Esophagus muscularis mucosa (tissue), 4 donors: ENCODE measurements around the gene B9D2. TPM values are rescaled to one million over a fixed set of nuclear protein-coding genes. Genes with fewer than 3 reads are reported as not detected.
A peak's percentile ranks its signal among the peaks of the same experiment; 100 is the strongest.

Experiments
- DNase-seq: peaks from one replicate; pipeline ENCODE4 v3.0.0-alpha.2; 2017; ENCODE audit errors: extremely low spot score
- H3K27ac ChIP-seq, 4 donors: fragments of 200-600 bp; sonication (generic); replicated peaks in 1 of 4; 1 replicate in 3 of 4; 2 replicates in 1 of 4; pipeline ENCODE4 v1.5.1; 2016 to 2019; ENCODE audit warnings: mild to moderate bottlenecking in 1 of 4
- H3K27me3 ChIP-seq, 4 donors: fragments of 200-600 bp; sonication (generic); one replicate each; pipeline versions ENCODE4 v1.5.1 to v1.6.0; 2016 to 2019
- H3K36me3 ChIP-seq, 4 donors: fragments of 200-600 bp; sonication (generic); one replicate each; pipeline ENCODE4 v1.5.1; 2016 to 2019
- H3K4me1 ChIP-seq, 4 donors: fragments of 200-600 bp; sonication (generic); one replicate each; pipeline ENCODE4 v1.5.1; 2016 to 2019
- H3K4me3 ChIP-seq, 4 donors: fragments of 200-600 bp; sonication (generic); 1 replicate in 2 of 4; 2 replicates in 2 of 4; pipeline ENCODE4 v1.5.1; 2016 to 2019; ENCODE audit warnings: mild to moderate bottlenecking in 4 of 4, moderate library complexity in 1 of 4
- H3K9me3 ChIP-seq, 4 donors: fragments of 200-600 bp; sonication (generic); 1 replicate in 3 of 4; 2 replicates in 1 of 4; pipeline ENCODE4 v1.5.1; 2016 to 2019
- EP300 ChIP-seq: sonication (generic); formaldehyde crosslinking; IDR thresholded peaks from one replicate; pipeline ENCODE4 v1.6.1; 2017; ENCODE audit warnings: antibody characterized with exemption
- POLR2A ChIP-seq: fragments of 450-650 bp; IDR thresholded peaks from one replicate; pipeline ENCODE4 v1.6.1; 2017; ENCODE audit warnings: antibody characterized with exemption, moderate library complexity, mild to moderate bottlenecking, low read depth
- POLR2AphosphoS5 ChIP-seq, 2 donors: sonication (generic); formaldehyde crosslinking; IDR thresholded peaks; one replicate each; pipeline ENCODE4 v1.6.1; 2017; ENCODE audit warnings: antibody characterized with exemption in 2 of 2
- WGBS: methylation state at CpG from one replicate; pipeline ENCODE4 v1.1.5; 2018; 5-methylcytosine and 5-hydroxymethylcytosine counted together
- intact Hi-C: fragments of 100-400 bp; cut with DNase I; formaldehyde crosslinking; loops from one replicate; pipeline ENCODE4 v1.15.1; 2023
- total RNA-seq, 4 donors: library from RNA; depleted of rRNA; stranded (reverse); fragments of >200 nt; gene quantifications; one replicate each; pipeline versions ENCODE4 v1.1.0 to v1.2.1, GENCODE V29; 2016
- TF ChIP-seq, protein P1 (sequence below), 3 experiments: fragments of 200-600 bp in 2 of 3; fragments of 450-650 bp in 1 of 3; sonication (generic) in 2 of 3; IDR thresholded peaks; one replicate each; pipeline ENCODE4 v1.5.1; 2017 to 2019; ENCODE audit warnings: antibody characterized with exemption in 3 of 3, mild to moderate bottlenecking in 2 of 3, moderate library complexity in 1 of 3

B9D2 gene
- total RNA-seq, 4 donors from 2014 or later: 4.9 to 9.3 (median 6.9) TPM

- Histone ChIP-seq H3K27me3 (peaks cover 0 to 6% (median 0%) of the 10 kb centered on the region in 4 donors), H3K36me3 (no peaks in the 10 kb centered on the region), H3K27ac (peak overlapping the region; percentile 87 to 95 (median 93)), H3K9me3 (no peaks in the 10 kb centered on the region), H3K4me1 (peaks cover 20 to 55% (median 51%) of the 10 kb centered on the region in 4 donors), H3K4me3 (peak overlapping the region; percentile 80 to 90 (median 88))
- DNase-seq: no peak
- WGBS: 85% methylated on average over 8 of the region's 23 CpGs
- TF ChIP-seq POLR2A (no peak), EP300 (no peak), POLR2AphosphoS5 (IDR thresholded peaks at IDR 0.05) (no peak)
- TF ChIP-seq, protein P1, sequence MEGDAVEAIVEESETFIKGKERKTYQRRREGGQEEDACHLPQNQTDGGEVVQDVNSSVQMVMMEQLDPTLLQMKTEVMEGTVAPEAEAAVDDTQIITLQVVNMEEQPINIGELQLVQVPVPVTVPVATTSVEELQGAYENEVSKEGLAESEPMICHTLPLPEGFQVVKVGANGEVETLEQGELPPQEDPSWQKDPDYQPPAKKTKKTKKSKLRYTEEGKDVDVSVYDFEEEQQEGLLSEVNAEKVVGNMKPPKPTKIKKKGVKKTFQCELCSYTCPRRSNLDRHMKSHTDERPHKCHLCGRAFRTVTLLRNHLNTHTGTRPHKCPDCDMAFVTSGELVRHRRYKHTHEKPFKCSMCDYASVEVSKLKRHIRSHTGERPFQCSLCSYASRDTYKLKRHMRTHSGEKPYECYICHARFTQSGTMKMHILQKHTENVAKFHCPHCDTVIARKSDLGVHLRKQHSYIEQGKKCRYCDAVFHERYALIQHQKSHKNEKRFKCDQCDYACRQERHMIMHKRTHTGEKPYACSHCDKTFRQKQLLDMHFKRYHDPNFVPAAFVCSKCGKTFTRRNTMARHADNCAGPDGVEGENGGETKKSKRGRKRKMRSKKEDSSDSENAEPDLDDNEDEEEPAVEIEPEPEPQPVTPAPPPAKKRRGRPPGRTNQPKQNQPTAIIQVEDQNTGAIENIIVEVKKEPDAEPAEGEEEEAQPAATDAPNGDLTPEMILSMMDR (IDR thresholded peaks at IDR 0.05): peak in 1 of 3 experiments; percentile 1
- intact Hi-C loops: loop anchor here (5.0 kb wide), 2 partner anchors 37 to 73 kb away; partner anchors contain the start of gene B3GNT8
Measured at GRCh38 chr19:41354343-41354953, 9.5 kb downstream of the B9D2 start.

DNA sequence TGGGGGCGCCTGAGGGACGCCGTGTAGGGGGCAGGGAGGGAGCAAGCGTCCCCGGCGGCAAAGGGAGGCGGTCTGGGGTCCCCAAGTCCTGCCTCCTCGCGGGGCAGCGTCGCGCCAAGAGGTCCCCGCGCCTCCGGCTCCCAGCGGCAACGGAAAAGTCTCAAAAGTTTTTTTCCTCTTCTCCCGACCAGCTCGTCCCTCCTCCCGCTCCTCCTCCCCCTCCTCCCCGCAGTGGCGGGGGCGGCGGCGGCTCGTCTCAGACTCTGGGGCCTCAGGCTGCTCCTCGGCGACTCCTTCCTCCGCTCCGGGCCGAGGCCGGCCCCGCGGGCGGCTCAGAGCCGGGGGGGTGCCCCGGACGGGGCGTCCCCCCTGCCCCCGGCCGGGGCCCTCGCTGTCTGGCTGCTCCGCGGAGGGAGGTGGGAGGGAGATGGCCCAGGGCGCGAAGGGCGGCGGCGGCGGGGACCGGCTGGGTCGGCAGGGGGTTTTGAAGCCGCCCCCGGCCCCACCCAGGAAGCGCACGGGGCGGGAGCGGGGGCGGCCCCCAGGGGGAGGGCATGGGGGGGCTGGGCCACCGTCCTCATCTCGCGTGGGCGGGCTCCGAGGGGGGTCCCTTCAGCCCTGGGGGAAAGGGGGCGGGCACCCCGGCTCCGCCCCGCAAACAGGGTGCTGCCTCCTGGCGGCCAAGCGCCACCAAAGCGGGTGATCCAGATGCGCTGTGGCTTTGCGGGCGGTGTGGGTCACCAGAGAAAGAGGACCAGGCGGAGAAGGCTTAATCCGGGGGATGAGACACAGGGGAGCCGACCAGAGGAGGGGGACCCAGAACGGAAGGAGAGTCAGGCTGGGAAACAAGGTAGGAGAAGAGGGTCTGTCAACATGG is 10.2 kb downstream of the B9D2 start, which contains the start of gene TGFB1:
TSS of gene TGFB1 (minus strand) at position 457 of the 877 bp plus-strand sequence. CDS start 878 bp downstream, outside the sequence.
- Histone ChIP-seq H3K4me1 (peaks cover 23 to 61% (median 58%) of the 10 kb centered on the region in 4 donors), H3K4me3 (peak within 1 kb of the TSS; percentile 80 to 90 (median 88)), H3K27me3 (peaks cover 0 to 6% (median 0%) of the 10 kb centered on the region in 4 donors), H3K27ac (peak within 1 kb of the TSS; percentile 87 to 95 (median 93)), H3K9me3 (no peaks in the 10 kb centered on the region), H3K36me3 (no peaks in the 10 kb centered on the region)
- whole genome bisulfite sequencing: 0% methylated on average over 46 of the region's 78 CpGs
- intact Hi-C loops: loop anchor here (5.0 kb wide), 2 partner anchors 36 to 74 kb away; partner anchors contain the start of gene B3GNT8
- TF ChIP-seq POLR2AphosphoS5 (IDR thresholded peaks at IDR 0.05): peak; percentile 65 to 70
- no peak for TF ChIP-seq EP300
- peak; percentile 15 for TF ChIP-seq POLR2A
- TF ChIP-seq, protein P1 (IDR thresholded peaks at IDR 0.05): peak; percentile 88 to 99 (median 88)
- peak; percentile 96 for DNase-seq

DNA sequence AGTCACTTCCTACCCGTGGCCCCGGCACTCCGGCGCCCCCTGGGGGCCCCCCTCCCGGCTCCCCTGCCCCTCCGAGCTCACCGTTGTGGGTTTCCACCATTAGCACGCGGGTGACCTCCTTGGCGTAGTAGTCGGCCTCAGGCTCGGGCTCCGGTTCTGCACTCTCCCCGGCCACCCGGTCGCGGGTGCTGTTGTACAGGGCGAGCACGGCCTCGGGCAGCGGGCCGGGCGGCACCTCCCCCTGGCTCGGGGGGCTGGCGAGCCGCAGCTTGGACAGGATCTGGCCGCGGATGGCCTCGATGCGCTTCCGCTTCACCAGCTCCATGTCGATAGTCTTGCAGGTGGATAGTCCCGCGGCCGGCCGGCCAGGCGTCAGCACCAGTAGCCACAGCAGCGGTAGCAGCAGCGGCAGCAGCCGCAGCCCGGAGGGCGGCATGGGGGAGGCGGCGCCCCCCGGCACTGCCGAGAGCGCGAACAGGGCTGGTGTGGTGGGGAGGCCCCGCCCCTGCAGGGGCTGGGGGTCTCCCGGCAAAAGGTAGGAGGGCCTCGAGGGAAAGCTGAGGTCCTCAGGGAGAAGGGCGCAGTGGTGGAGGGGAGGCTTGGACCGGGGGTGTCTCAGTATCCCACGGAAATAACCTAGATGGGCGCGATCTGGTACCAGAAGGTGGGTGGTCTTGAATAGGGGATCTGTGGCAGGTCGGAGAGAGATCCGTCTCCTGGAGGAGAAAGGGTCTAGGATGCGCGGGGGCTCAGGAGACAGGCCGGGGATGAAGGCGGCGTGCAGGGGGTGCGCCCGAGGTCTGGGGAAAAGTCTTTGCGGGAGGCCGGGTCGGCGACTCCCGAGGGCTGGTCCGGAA is 11.1 kb downstream of the B9D2 start:
- Histone ChIP-seq H3K27me3 (peaks cover 0 to 6% (median 0%) of the 10 kb centered on the region in 4 donors), H3K4me3 (peak overlapping the region; percentile 80 to 90 (median 88)), H3K36me3 (peaks cover 0 to 5% (median 3%) of the 10 kb centered on the region in 4 donors), H3K27ac (peak overlapping the region; percentile 87 to 95 (median 93)), H3K4me1 (peaks cover 23 to 61% (median 58%) of the 10 kb centered on the region in 4 donors), H3K9me3 (no peaks in the 10 kb centered on the region)
- TF ChIP-seq, protein P1 (IDR thresholded peaks at IDR 0.05): peak; percentile 39 to 40 (median 40)
- no peak for TF ChIP-seq POLR2A
- WGBS: 0% methylated on average over 31 of the region's 71 CpGs
- DNase-seq: peak; percentile 94
- intact Hi-C loops: loop anchor here (5.0 kb wide), 2 partner anchors 36 to 74 kb away; partner anchors contain the start of gene B3GNT8

GRCh38 chr19:41352279-41352608 is 11.7 kb downstream of the B9D2 start:
- Histone ChIP-seq H3K27me3 (peaks cover 0 to 6% (median 0%) of the 10 kb centered on the region in 4 donors), H3K4me3 (peak overlapping the region; percentile 80 to 90 (median 88)), H3K4me1 (peaks cover 23 to 61% (median 58%) of the 10 kb centered on the region in 4 donors), H3K27ac (peak overlapping the region; percentile 87 to 95 (median 93)), H3K9me3 (no peaks in the 10 kb centered on the region), H3K36me3 (peaks cover 0 to 11% (median 7%) of the 10 kb centered on the region in 4 donors)
- under 1% methylated on average over 12 of the region's 12 CpGs for WGBS
- intact Hi-C loops: loop anchor here (5.0 kb wide), 2 partner anchors 35 to 75 kb away; partner anchors contain the start of gene B3GNT8
- TF ChIP-seq POLR2A: no peak
- no peak for TF ChIP-seq EP300
- TF ChIP-seq, protein P1 (IDR thresholded peaks at IDR 0.05): no peak
- no peak for TF ChIP-seq POLR2AphosphoS5 (IDR thresholded peaks at IDR 0.05)
- DNase-seq: no peak
